SU-DHL-6 (cell line): ENCODE results near the gene SLC44A4.
"Not testable (repeated sequence)": the region's sequence is repeated elsewhere in the genome, so short reads cannot be mapped to it uniquely, and the experiment has no call there.

Source experiments
- H2AFZ ChIP-seq: fragments of 200-600 bp; sonication (generic); 2 replicates; pipeline ENCODE4 v1.6.1; 2014; ENCODE audit warnings: low read depth, mild to moderate bottlenecking, moderate library complexity, mixed read lengths, antibody characterized with exemption, low read length; ENCODE audit not compliant: severe bottlenecking
- H3F3A ChIP-seq: fragments of 200-600 bp; shearing (Covaris generic); 2 replicates; pipeline ENCODE4 v1.6.0; 2016; ENCODE audit warnings: antibody characterized with exemption, mild to moderate bottlenecking; ENCODE audit not compliant: insufficient read depth
- H3K27ac ChIP-seq: fragments of 200-600 bp; sonication (generic); 2 replicates; pipeline ENCODE4 v1.5.1; 2016; ENCODE audit warnings: low read depth, mild to moderate bottlenecking, low read length, moderate library complexity, mixed read lengths
- H3K27me3 ChIP-seq: fragments of 200-600 bp; sonication (generic), shearing (Covaris generic); 2 replicates; pipeline ENCODE4 v1.6.0; 2014; ENCODE audit warnings: mild to moderate bottlenecking, low read length
- H3K36me3 ChIP-seq: fragments of 200-600 bp; sonication (generic); 2 replicates; pipeline ENCODE4 v1.6.1; 2014; ENCODE audit warnings: mild to moderate bottlenecking, low read length, mixed read lengths
- H3K4me2 ChIP-seq: fragments of 300-600, 200-600 bp; shearing (Covaris generic), sonication (generic); 2 replicates; pipeline ENCODE4 v1.6.0; 2014; ENCODE audit warnings: low read length, low read depth, mild to moderate bottlenecking; ENCODE audit not compliant: poor library complexity, severe bottlenecking
- H3K4me3 ChIP-seq: fragments of 200-600 bp; sonication (generic); 2 replicates; pipeline ENCODE4 v1.5.1; 2014; ENCODE audit warnings: antibody characterized with exemption, low read length, mild to moderate bottlenecking, mixed read lengths; ENCODE audit not compliant: insufficient read depth, poor library complexity, severe bottlenecking
- H3K79me2 ChIP-seq: fragments of 200-600 bp; sonication (generic); 2 replicates; pipeline ENCODE4 v1.6.1; 2014; ENCODE audit warnings: mild to moderate bottlenecking, low read length, moderate library complexity; ENCODE audit not compliant: insufficient read depth
- H3K9ac ChIP-seq: fragments of 200-600 bp; sonication (generic); 2 replicates; pipeline ENCODE4 v1.7.0; 2014; ENCODE audit warnings: mild to moderate bottlenecking, low read length
- H3K9me2 ChIP-seq: fragments of 200-600 bp; sonication (generic); replicated peaks from 2 replicates; pipeline ENCODE4 v1.6.1; 2014; ENCODE audit warnings: low read length; ENCODE audit not compliant: insufficient read depth
- H3K9me3 ChIP-seq: fragments of 200-600 bp; sonication (generic); 2 replicates; pipeline ENCODE4 v1.6.1; 2014; ENCODE audit warnings: low read length, mixed read lengths; ENCODE audit not compliant: insufficient read depth
- H4K20me1 ChIP-seq: fragments of 200-600 bp; sonication (generic); 2 replicates; pipeline ENCODE4 v1.6.1; 2014; ENCODE audit warnings: low read depth, mild to moderate bottlenecking, antibody characterized with exemption, low read length, moderate library complexity, mixed read lengths
- CTCF ChIP-seq: fragments of 200-600 bp; sonication (generic); IDR thresholded peaks from one replicate; pipeline ENCODE4 v1.5.1; 2017; ENCODE audit warnings: antibody characterized with exemption, mild to moderate bottlenecking, low read length, moderate library complexity; ENCODE audit not compliant: insufficient read depth, poor library complexity, severe bottlenecking
- EZH2phosphoT487 ChIP-seq: fragments of 200-600 bp; sonication (generic), shearing (Covaris generic); conservative IDR thresholded peaks from 2 replicates; pipeline ENCODE4 v1.6.1; 2018; ENCODE audit warnings: mild to moderate bottlenecking, antibody characterized with exemption, low read length, moderate library complexity, mixed read lengths

SLC44A4 gene

GRCh38 chr6:31907158-31907813, 28.5 kb upstream of the SLC44A4 start:
- H3K27me3 ChIP-seq: 0 out of 2 replicates have a peak, but pooled peaks cover 3% of the 10 kb centered on the region
- no peaks in the 10 kb centered on the region for H3K36me3 ChIP-seq
- H3K4me2 ChIP-seq: no peak overlapping the region
- no peaks in the 10 kb centered on the region for H3K79me2 ChIP-seq
- TF ChIP-seq CTCF: no peak
- TF ChIP-seq EZH2phosphoT487: no peak
- H3K27ac ChIP-seq: no peak overlapping the region
- peaks cover 17% of the 10 kb centered on the region for H3F3A ChIP-seq
- H3K9me3 ChIP-seq: no peaks in the 10 kb centered on the region
- H3K9me2 ChIP-seq: no peaks in the 10 kb centered on the region
- H3K4me3 ChIP-seq: no peak overlapping the region
- no peaks in the 10 kb centered on the region for H4K20me1 ChIP-seq
- no peak overlapping the region for H3K9ac ChIP-seq
- H2AFZ ChIP-seq: no peak overlapping the region

GRCh38 chr6:31906727-31907126, 27.9 kb upstream of the SLC44A4 start:
- H3K4me2 ChIP-seq, H3K27ac ChIP-seq, H3K79me2 ChIP-seq, H4K20me1 ChIP-seq, H3K27me3 ChIP-seq, H3K36me3 ChIP-seq, H3K9ac ChIP-seq, H3K4me3 ChIP-seq, H2AFZ ChIP-seq, H3K9me2 ChIP-seq, H3K9me3 ChIP-seq: not testable (repeated sequence)
- peaks cover 23% of the 10 kb centered on the region for H3F3A ChIP-seq

GRCh38 chr6:31906122-31906521, 27.3 kb upstream of the SLC44A4 start:
- H3K36me3 ChIP-seq: no peaks in the 10 kb centered on the region
- H3K4me2 ChIP-seq: no peak overlapping the region
- TF ChIP-seq EZH2phosphoT487 (no peak), CTCF (no peak)
- H2AFZ ChIP-seq: no peak overlapping the region
- no peaks in the 10 kb centered on the region for H4K20me1 ChIP-seq
- no peak overlapping the region for H3K4me3 ChIP-seq
- H3K27ac ChIP-seq: no peak overlapping the region
- H3K9ac ChIP-seq: no peak overlapping the region
- no peaks in the 10 kb centered on the region for H3K9me2 ChIP-seq
- H3F3A ChIP-seq: peaks cover 26% of the 10 kb centered on the region
- H3K27me3 ChIP-seq: 0 out of 2 replicates have a peak, but pooled peaks cover 3% of the 10 kb centered on the region
- no peaks in the 10 kb centered on the region for H3K79me2 ChIP-seq
- H3K9me3 ChIP-seq: no peaks in the 10 kb centered on the region

- Histone ChIP-seq H3K27ac (no peak overlapping the region), H3K4me2 (no peak overlapping the region), H3K27me3 (0 out of 2 replicates have a peak, but pooled peaks cover 3% of the 10 kb centered on the region), H3K36me3 (no peaks in the 10 kb centered on the region), H3K9me3 (no peaks in the 10 kb centered on the region), H2AFZ (no peak overlapping the region), H3K4me3 (no peak overlapping the region), H3K79me2 (no peaks in the 10 kb centered on the region), H4K20me1 (no peaks in the 10 kb centered on the region), H3F3A (peaks cover 30% of the 10 kb centered on the region), H3K9ac (no peak overlapping the region), H3K9me2 (no peaks in the 10 kb centered on the region)
- TF ChIP-seq EZH2phosphoT487: no peak
- no peak for TF ChIP-seq CTCF
These were observed 26.2 kb upstream of the SLC44A4 start for GRCh38 chr6:31905041-31905440.
